Left lung (tissue), 10 donors: ENCODE measurements around the gene TMTC2. TPM values are rescaled to one million over a fixed set of nuclear protein-coding genes. Genes with fewer than 3 reads are reported as not detected.
A peak's percentile ranks its signal among the peaks of the same experiment; 100 is the strongest.

Experiments
- ATAC-seq: fragments of 200-7000 bp; cut with Tn5 transposase; one replicate; pipeline ENCODE4 v1.9.1; 2020; ENCODE audit warnings: moderate library complexity
- DNase-seq, 4 donors: peaks; one replicate each; pipeline ENCODE4 v3.0.0-alpha.2; 2013 to 2020
- H3K27ac ChIP-seq, 2 donors: fragments of 200-600 bp; sonication (generic) in 1 of 2; one replicate each; pipeline versions ENCODE4 v1.5.0 to v1.8.0; 2020 to 2021
- H3K27me3 ChIP-seq, 2 donors: fragments of 200-600 bp; sonication (generic) in 1 of 2; one replicate each; pipeline versions ENCODE4 v1.5.0 to v1.8.0; 2020 to 2021
- H3K36me3 ChIP-seq, 2 donors: fragments of 200-600 bp; sonication (generic) in 1 of 2; one replicate each; pipeline versions ENCODE4 v1.5.0 to v1.8.0; 2020 to 2021
- H3K4me1 ChIP-seq, 2 donors: fragments of 200-600 bp; one replicate each; pipeline ENCODE4 v1.8.0; 2021
- H3K4me3 ChIP-seq, 2 donors: fragments of 200-600 bp; sonication (generic) in 1 of 2; one replicate each; pipeline versions ENCODE4 v1.5.0 to v1.8.0; 2020 to 2021; ENCODE audit warnings: mild to moderate bottlenecking in 1 of 2
- H3K9me3 ChIP-seq, 2 donors: fragments of 200-600 bp; sonication (generic) in 1 of 2; one replicate each; pipeline versions ENCODE4 v1.5.0 to v1.8.0; 2020 to 2021
- CTCF ChIP-seq, 2 donors: fragments of 200-600 bp; sonication (generic) in 1 of 2; IDR thresholded peaks; one replicate each; pipeline versions ENCODE4 v1.5.0 to v1.8.0; 2021; ENCODE audit warnings: antibody characterized with exemption in 2 of 2
- intact Hi-C, 2 donors: fragments of 100-400 bp; cut with DNase I; formaldehyde crosslinking; loops; one replicate each; pipeline versions ENCODE4 v1.11.2 to v1.14.2; 2022
- polyA plus RNA-seq, 6 donors: library from polyadenylated mRNA; unstranded; fragments of 120-200 nt; gene quantifications; one replicate each; pipeline ENCODE4 v1.2.1, GENCODE V29; 2013; ENCODE audit not compliant: insufficient read length in 6 of 6
- total RNA-seq, 2 donors: library from RNA; stranded (reverse); fragmentation: NEBNext Ultra II Directional; extraction: Animal tissue kit (Norgen Biotek cat#: 25700); gene quantifications; one replicate each; pipeline ENCODE4 v1.2.1, GENCODE V29; 2021
- donor health status: DM: no; HTN: yes; CAD: no.
- donor health status: DM: no; HTN: no; CAD: no.

Gene TMTC2
- total and polyA plus RNA-seq, 8 donors = 17.2 to 46.1 (median 39.3) TPM

GRCh38 chr12:82708061-82708879 lies 21.6 kb downstream of the TMTC2 start:
- no peak for TF ChIP-seq CTCF (IDR thresholded peaks at IDR 0.05)
- no peaks in the 10 kb centered on the region for H3K4me1 ChIP-seq
- no peaks in the 10 kb centered on the region for H3K27me3 ChIP-seq
- DNase-seq (peak in 2 of 4 donors; percentile 36 to 60), ATAC-seq (no peak)
- no peaks in the 10 kb centered on the region for H3K9me3 ChIP-seq
- no peak overlapping the region for H3K4me3 ChIP-seq
- no peak overlapping the region for H3K27ac ChIP-seq
- no peaks in the 10 kb centered on the region for H3K36me3 ChIP-seq
- intact Hi-C loops = no loop called here

GRCh38 chr12:82709794-82710355 lies 23.2 kb downstream of the TMTC2 start:
- Histone ChIP-seq H3K27me3 (no peaks in the 10 kb centered on the region), H3K36me3 (no peaks in the 10 kb centered on the region), H3K4me3 (no peak overlapping the region), H3K27ac (no peak overlapping the region), H3K9me3 (no peaks in the 10 kb centered on the region), H3K4me1 (no peaks in the 10 kb centered on the region)
- intact Hi-C loops = no loop called here
- no peak for DNase-seq
- TF ChIP-seq CTCF (IDR thresholded peaks at IDR 0.05) = no peak
- no peak for ATAC-seq

- intact Hi-C loops = no loop called here
- no peak for DNase-seq
- Histone ChIP-seq H3K9me3 (no peaks in the 10 kb centered on the region), H3K4me1 (no peaks in the 10 kb centered on the region), H3K36me3 (no peaks in the 10 kb centered on the region), H3K27me3 (no peaks in the 10 kb centered on the region), H3K4me3 (no peak overlapping the region), H3K27ac (no peak overlapping the region)
- no peak for ATAC-seq
- no peak for TF ChIP-seq CTCF (IDR thresholded peaks at IDR 0.05)
These were observed 24.0 kb downstream of the TMTC2 start for GRCh38 chr12:82710741-82711140.

GRCh38 chr12:82714427-82714826 lies 27.7 kb downstream of the TMTC2 start:
- H3K4me1 ChIP-seq = no peaks in the 10 kb centered on the region
- DNase-seq (no peak), ATAC-seq (no peak)
- H3K4me3 ChIP-seq = no peak overlapping the region
- no peak overlapping the region for H3K27ac ChIP-seq
- no peaks in the 10 kb centered on the region for H3K27me3 ChIP-seq
- intact Hi-C loops = no loop called here
- TF ChIP-seq CTCF (IDR thresholded peaks at IDR 0.05) = no peak
- H3K36me3 ChIP-seq = no peaks in the 10 kb centered on the region
- H3K9me3 ChIP-seq = no peaks in the 10 kb centered on the region

GRCh38 chr12:82721726-82722125 lies 35.0 kb downstream of the TMTC2 start:
- DNase-seq (no peak), ATAC-seq (no peak)
- no peaks in the 10 kb centered on the region for H3K36me3 ChIP-seq
- intact Hi-C loops = no loop called here
- H3K4me3 ChIP-seq = no peak overlapping the region
- no peak overlapping the region for H3K27ac ChIP-seq
- H3K4me1 ChIP-seq = no peaks in the 10 kb centered on the region
- H3K9me3 ChIP-seq = no peaks in the 10 kb centered on the region
- TF ChIP-seq CTCF (IDR thresholded peaks at IDR 0.05) = no peak
- H3K27me3 ChIP-seq = no peaks in the 10 kb centered on the region
